ENCODE measurements around the gene PCNX2.

GRCh38 chr1:232974971-232975370 is 320.6 kb downstream of the PCNX2 start:
- TF ChIP-seq, protein P1, sequence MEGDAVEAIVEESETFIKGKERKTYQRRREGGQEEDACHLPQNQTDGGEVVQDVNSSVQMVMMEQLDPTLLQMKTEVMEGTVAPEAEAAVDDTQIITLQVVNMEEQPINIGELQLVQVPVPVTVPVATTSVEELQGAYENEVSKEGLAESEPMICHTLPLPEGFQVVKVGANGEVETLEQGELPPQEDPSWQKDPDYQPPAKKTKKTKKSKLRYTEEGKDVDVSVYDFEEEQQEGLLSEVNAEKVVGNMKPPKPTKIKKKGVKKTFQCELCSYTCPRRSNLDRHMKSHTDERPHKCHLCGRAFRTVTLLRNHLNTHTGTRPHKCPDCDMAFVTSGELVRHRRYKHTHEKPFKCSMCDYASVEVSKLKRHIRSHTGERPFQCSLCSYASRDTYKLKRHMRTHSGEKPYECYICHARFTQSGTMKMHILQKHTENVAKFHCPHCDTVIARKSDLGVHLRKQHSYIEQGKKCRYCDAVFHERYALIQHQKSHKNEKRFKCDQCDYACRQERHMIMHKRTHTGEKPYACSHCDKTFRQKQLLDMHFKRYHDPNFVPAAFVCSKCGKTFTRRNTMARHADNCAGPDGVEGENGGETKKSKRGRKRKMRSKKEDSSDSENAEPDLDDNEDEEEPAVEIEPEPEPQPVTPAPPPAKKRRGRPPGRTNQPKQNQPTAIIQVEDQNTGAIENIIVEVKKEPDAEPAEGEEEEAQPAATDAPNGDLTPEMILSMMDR (IDR thresholded peaks at IDR 0.05; ENCODE audit: control extremely low read depth in 1 of 3, insufficient read depth in 1 of 3, low read depth in 1 of 3, low read length in 3 of 3) = no peak
- TF ChIP-seq POLR2AphosphoS5 (IDR thresholded peaks at IDR 0.05; ENCODE audit: low read depth, low read length) (no peak), TAF1 (IDR thresholded peaks at IDR 0.05; ENCODE audit: low read depth, low read length) (no peak), EP300 (IDR thresholded peaks at IDR 0.05; ENCODE audit: borderline replicate concordance in 1 of 2, low read depth in 2 of 2, low read length in 2 of 2) (no peak), POLR2A (IDR thresholded peaks at IDR 0.05; ENCODE audit: control extremely low read depth in 1 of 2, low read depth in 2 of 2, low read length in 2 of 2) (no peak), YY1 (IDR thresholded peaks at IDR 0.05; ENCODE audit: low read depth, low read length) (no peak), CHD7 (IDR thresholded peaks at IDR 0.05; ENCODE audit: insufficient replicate concordance, low read length) (no peak), SRF (IDR thresholded peaks at IDR 0.05; ENCODE audit: low read depth, low read length) (no peak), CREB1 (IDR thresholded peaks at IDR 0.05) (no peak)
- TF ChIP-seq, protein P2, sequence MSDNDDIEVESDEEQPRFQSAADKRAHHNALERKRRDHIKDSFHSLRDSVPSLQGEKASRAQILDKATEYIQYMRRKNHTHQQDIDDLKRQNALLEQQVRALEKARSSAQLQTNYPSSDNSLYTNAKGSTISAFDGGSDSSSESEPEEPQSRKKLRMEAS (IDR thresholded peaks at IDR 0.05) = no peak
